ENCODE measurements around the gene YWHAB. TPM values are rescaled to one million over a fixed set of nuclear protein-coding genes. Genes with fewer than 3 reads are reported as not detected.

The YWHAB gene
- total and polyA plus RNA-seq, 10 of the 15 experiments (the other 5 are each of a cell fraction or from before 2014, with no cell fraction given) = 63.5 to 323 (median 144) TPM

- ChIA-PET POLR2A (no interaction called here), SMC1A (ENCODE audit: uncharacterized antibody, unreplicated experiment) (interaction anchor here (1.0 to 1.2 kb wide), 3 partner anchors 17 to 99 kb away, joined by 3 read pairs; no protein-coding TSS in a partner anchor), RAD21 (ENCODE audit: unreplicated experiment) (no interaction called here), CTCF (interaction anchor here (1.6 kb wide), 1 partner anchor 25 kb away, joined by 7 read pairs; no protein-coding TSS in a partner anchor)
- Histone ChIP-seq H3K27ac (ENCODE audit: control insufficient read depth, insufficient read depth) (no peak overlapping the region), H4K20me1 (ENCODE audit: control insufficient read depth, insufficient read depth) (no peaks in the 10 kb centered on the region), H2AFZ (ENCODE audit: control insufficient read depth, low read depth, low read length) (no peak overlapping the region), H3K9ac (ENCODE audit: control insufficient read depth, insufficient read depth, low read length) (no peak overlapping the region), H3K4me3 (no peak overlapping the region), H3K4me1 (ENCODE audit: control insufficient read depth, insufficient read depth, low read length) (no peaks in the 10 kb centered on the region), H3K36me3 (ENCODE audit: control insufficient read depth in 2 of 2, insufficient read depth in 2 of 2, low read length in 1 of 2) (peaks cover 4 to 6% of the 10 kb centered on the region in 2 experiments; a peak in 3 of 4 replicates), H3K9me3 (replicated peaks; ENCODE audit: control insufficient read depth, insufficient read depth, low read length) (no peaks in the 10 kb centered on the region), H3K27me3 (replicated peaks in 1 of 2; ENCODE audit: control insufficient read depth in 2 of 2, insufficient read depth in 2 of 2, low read length in 1 of 2) (no peaks in the 10 kb centered on the region), H3K4me2 (ENCODE audit: control insufficient read depth, insufficient read depth) (no peak overlapping the region), H3K79me2 (ENCODE audit: control insufficient read depth, insufficient read depth, low read length) (no peaks in the 10 kb centered on the region)
- in situ Hi-C loops (cut with MboI) (no loop called here), intact Hi-C loops (cut with micrococcal nuclease; ENCODE audit: unreplicated experiment) (no loop called here)
- no peak for ATAC-seq
- no peak for TF ChIP-seq SUZ12 (IDR thresholded peaks at IDR 0.05; ENCODE audit: unreplicated experiment)
- no TSS peak for BruUV-seq (replicated peaks)
- FAIRE-seq = no peak
- 98% methylated on average over 2 of the region's 2 CpGs for WGBS (ENCODE audit: insufficient coverage, insufficient replicate concordance, low lambda C conversion rate, missing lambda C conversion rate)
- no peak for DNase-seq (ENCODE audit: low read depth, low spot score)
Measured at GRCh38 chr20:44917399-44917798, 31.9 kb downstream of the YWHAB start.

- H3K9ac ChIP-seq (ENCODE audit: control insufficient read depth, insufficient read depth, low read length) = no peak overlapping the region
- CTCF ChIA-PET = interaction anchor here (1.4 kb wide), 1 partner anchor 126 kb away, joined by 3 read pairs; no protein-coding TSS in a partner anchor
- in situ Hi-C loops (cut with MboI) = no loop called here
- no peak for TF ChIP-seq ZNF217 (IDR thresholded peaks at IDR 0.05)
- TF ChIP-seq FOXM1 (IDR thresholded peaks at IDR 0.05; ENCODE audit: low read depth, low read length) = no peak
- no peak for TF ChIP-seq SMC3 (IDR thresholded peaks at IDR 0.05; ENCODE audit: borderline replicate concordance, low read length)
- TF ChIP-seq CHD4 (IDR thresholded peaks at IDR 0.05) = no peak
- no peak for TF ChIP-seq ZBTB4 (CRISPR knock-in tag; IDR thresholded peaks at IDR 0.05)
- no peak for TF ChIP-seq KAT2A (conservative IDR thresholded peaks at IDR 0.05; ENCODE audit: control insufficient read depth, low read depth, low read length)
- no peak for TF ChIP-seq NRF1 (conservative IDR thresholded peaks at IDR 0.05; ENCODE audit: low read depth, low read length)
- no peak for TF ChIP-seq NFIC (IDR thresholded peaks at IDR 0.05; ENCODE audit: low read depth, low read length)
- TF ChIP-seq REST (IDR thresholded peaks at IDR 0.05; ENCODE audit: low read depth, low read length) = no peak
- TF ChIP-seq JUND (IDR thresholded peaks at IDR 0.05; ENCODE audit: low read depth, low read length) = no peak
Measured at GRCh38 chr20:44918342-44918741, 32.8 kb downstream of the YWHAB start.

More at GRCh38 chr20:44918342-44918741, 32.8 kb downstream of the YWHAB start:
- Histone ChIP-seq H3K4me1 (ENCODE audit: control insufficient read depth, insufficient read depth, low read length) (no peaks in the 10 kb centered on the region), H3K9me3 (replicated peaks; ENCODE audit: control insufficient read depth, insufficient read depth, low read length) (no peaks in the 10 kb centered on the region), H4K20me1 (ENCODE audit: control insufficient read depth, insufficient read depth) (no peaks in the 10 kb centered on the region), H3K4me3 (no peak overlapping the region), H2AFZ (ENCODE audit: control insufficient read depth, low read depth, low read length) (no peak overlapping the region), H3K4me2 (ENCODE audit: control insufficient read depth, insufficient read depth) (no peak overlapping the region), H3K27me3 (replicated peaks in 1 of 2; ENCODE audit: control insufficient read depth in 2 of 2, insufficient read depth in 2 of 2, low read length in 1 of 2) (no peaks in the 10 kb centered on the region), H3K36me3 (ENCODE audit: control insufficient read depth in 2 of 2, insufficient read depth in 2 of 2, low read length in 1 of 2) (peaks cover 4 to 6% of the 10 kb centered on the region in 2 experiments; a peak in 3 of 4 replicates), H3K27ac (ENCODE audit: control insufficient read depth, insufficient read depth) (no peak overlapping the region), H3K79me2 (ENCODE audit: control insufficient read depth, insufficient read depth, low read length) (no peaks in the 10 kb centered on the region)
- intact Hi-C loops (cut with micrococcal nuclease; ENCODE audit: unreplicated experiment) = no loop called here
- DNase-seq (ENCODE audit: low read depth, low spot score) = no peak
- 96% methylated on average over 3 of the region's 3 CpGs for WGBS (ENCODE audit: insufficient coverage, insufficient replicate concordance, low lambda C conversion rate, missing lambda C conversion rate)
- no TSS peak for BruUV-seq (replicated peaks)
- ChIA-PET POLR2A (interaction anchor here (1.6 kb wide), 1 partner anchor 39 kb away, joined by 3 read pairs; no protein-coding TSS in a partner anchor), SMC1A (ENCODE audit: uncharacterized antibody, unreplicated experiment) (interaction anchor here (1.1 to 1.2 kb wide), 2 partner anchors 49 to 98 kb away, joined by 3 read pairs; no protein-coding TSS in a partner anchor), RAD21 (ENCODE audit: unreplicated experiment) (no interaction called here)
- ATAC-seq = no peak
- no peak for FAIRE-seq
